Heart left ventricle (tissue), 16 donors: Measurements from ENCODE around the gene PALLD. TPM values are rescaled to one million over a fixed set of nuclear protein-coding genes. Genes with fewer than 3 reads are reported as not detected.

Experiments
- ATAC-seq, 4 donors: fragments of 200-7000 bp; cut with Tn5 transposase; one replicate each; pipeline ENCODE4 v1.9.1; 2020 to 2022; ENCODE audit warnings: moderate library complexity in 4 of 4, mild to moderate bottlenecking in 3 of 4, moderate number of reproducible peaks in 1 of 4
- DNase-seq, 5 donors: peaks; one replicate each; pipeline ENCODE4 v3.0.0-alpha.2; 2020
- H3K27ac ChIP-seq, 12 donors: fragments of 200-600 bp; sonication (generic) in 4 of 12; one replicate each; pipeline versions ENCODE4 v1.5.0 to v1.8.0; 2016 to 2022; ENCODE audit warnings: mild to moderate bottlenecking in 2 of 12
- H3K27me3 ChIP-seq, 9 donors: fragments of 200-600 bp; sonication (generic) in 2 of 9; one replicate each; pipeline versions ENCODE4 v1.5.1 to v1.8.0; 2016 to 2022; ENCODE audit warnings: mild to moderate bottlenecking in 3 of 9
- H3K36me3 ChIP-seq, 9 donors: fragments of 200-600 bp; sonication (generic) in 2 of 9; one replicate each; pipeline versions ENCODE4 v1.5.0 to v1.8.0; 2018 to 2022; ENCODE audit warnings: mild to moderate bottlenecking in 2 of 9
- H3K4me1 ChIP-seq, 12 donors: fragments of 200-600 bp; sonication (generic) in 4 of 12; one replicate each; pipeline versions ENCODE4 v1.5.0 to v1.8.0; 2016 to 2022; ENCODE audit warnings: mild to moderate bottlenecking in 3 of 12
- H3K4me3 ChIP-seq, 12 donors: fragments of 200-600 bp; sonication (generic) in 4 of 12; one replicate each; pipeline versions ENCODE4 v1.5.0 to v1.8.0; 2017 to 2022; ENCODE audit warnings: mild to moderate bottlenecking in 9 of 12, moderate library complexity in 4 of 12
- H3K9me3 ChIP-seq, 12 donors: fragments of 200-600 bp; sonication (generic) in 4 of 12; one replicate each; pipeline versions ENCODE4 v1.5.0 to v1.8.0; 2016 to 2022; ENCODE audit warnings: mild to moderate bottlenecking in 1 of 12
- CTCF ChIP-seq, 12 donors: fragments of 200-600 bp; sonication (generic) in 4 of 12; IDR thresholded peaks; one replicate each; pipeline versions ENCODE4 v1.5.0 to v1.8.0; 2018 to 2022; ENCODE audit warnings: antibody characterized with exemption in 12 of 12, mild to moderate bottlenecking in 5 of 12
- POLR2A ChIP-seq, 2 donors: fragments of 450-650 bp; IDR thresholded peaks; one replicate each; pipeline ENCODE4 v1.6.1; 2017; ENCODE audit warnings: antibody characterized with exemption in 2 of 2, mild to moderate bottlenecking in 2 of 2, moderate library complexity in 2 of 2
- WGBS, 4 donors: extraction: QIAGEN DNeasy Blood & Tissue Kit in 2 of 4; methylation state at CpG; one replicate each; pipeline versions ENCODE4 v1.1.5 to v1.1.7; 2013 to 2018; 5-methylcytosine and 5-hydroxymethylcytosine counted together
- intact Hi-C, 10 donors: fragments of 100-400 bp; cut with DNase I; formaldehyde crosslinking; loops; one replicate each; pipeline versions ENCODE4 v1.11.1 to v1.14.2; 2022
- polyA plus RNA-seq, 2 donors: library from polyadenylated mRNA; stranded (reverse); fragments of 200-250 nt; gene quantifications; one replicate each; pipeline ENCODE4 v1.2.3, GENCODE V29; 2013
- total RNA-seq, 9 donors: library from RNA; depleted of rRNA in 2 of 9; stranded (reverse); fragments of >200 nt in 2 of 9; fragmentation: NEBNext Ultra II Directional in 3 of 9; extraction: Animal tissue kit (Norgen Biotek cat#: 25700) in 3 of 9; gene quantifications; one replicate each; pipeline versions ENCODE4 v1.1.0 to v1.2.4, GENCODE V29; 2016 to 2023
- donor health status: ischemic (EF 13 %, LVEDD 7.1; RV severe dilation, severe dysfunction).
- donor health status: healthy with polysubstance abuse.
- donor health status: DM: no; HTN: yes; CAD: no.
- donor health status: DM: no; HTN: no; CAD: no.
- donor health status: ischemic (EF 25% LVEDD 6.9; RV normal size, moderate dysfunction).
- donor health status: ischemic (EF 25% LVEDD 5.7; RV mildly dilated, moderate dysfunction).
- donor health status: healthy.
- donor health status: DM: yes; HTN: yes; CAD: no.
- donor health status: ischemic (EF 35%, LVEDD 5.7; RV mildly dilated, moderate dysfunction).
- donor health status: nonischemic (EF 11% LVEDD 7.7; RV severe dilation, severe dysfunction).
- donor health status: DM: yes; HTN: yes; CAD: no.
- donor health status: PGD.
- donor health status: ischemic (EF 29% LVEDD 5.4; RV normal size, mild dysfunction).
- donor health status: nonischemic (EF 23%, LVEDD 6.1; RV moderate dilation, normal function).

PALLD gene
- total and polyA plus RNA-seq, 11 donors = 193 to 1,428 (median 1,015) TPM

GRCh38 chr4:168857546-168858314 is 360.9 kb downstream of the PALLD start:
- H3K36me3 ChIP-seq = peaks cover 0 to 9% (median 0%) of the 10 kb centered on the region in 9 donors
- H3K4me1 ChIP-seq = peaks cover 0 to 83% (median 51%) of the 10 kb centered on the region in 12 donors
- intact Hi-C loops = no loop called here
- peak overlapping the region in 10 of 12 donors; percentile 21 to 97 (median 64) for H3K27ac ChIP-seq
- H3K9me3 ChIP-seq = no peaks in the 10 kb centered on the region
- DNase-seq = no peak
- ATAC-seq = no peak
- no peaks in the 10 kb centered on the region for H3K27me3 ChIP-seq
- no peak overlapping the region for H3K4me3 ChIP-seq
- TF ChIP-seq CTCF (IDR thresholded peaks at IDR 0.05) (no peak), POLR2A (IDR thresholded peaks at IDR 0.05) (no peak)
- 71 to 76% (median 74%) methylated on average over 5 of the region's 5 CpGs for WGBS, 4 donors

- peak overlapping the region in 7 of 12 donors; percentile 13 to 97 (median 48) for H3K27ac ChIP-seq
- H3K4me1 ChIP-seq = peaks cover 0 to 79% (median 43%) of the 10 kb centered on the region in 12 donors
- WGBS, 4 donors = 74 to 85% (median 77%) methylated on average over 7 of the region's 7 CpGs
- TF ChIP-seq POLR2A (IDR thresholded peaks at IDR 0.05) (no peak), CTCF (IDR thresholded peaks at IDR 0.05) (no peak)
- H3K9me3 ChIP-seq = no peaks in the 10 kb centered on the region
- ATAC-seq (no peak), DNase-seq (no peak)
- H3K4me3 ChIP-seq = no peak overlapping the region
- intact Hi-C loops = no loop called here
- H3K27me3 ChIP-seq = no peaks in the 10 kb centered on the region
- H3K36me3 ChIP-seq = peaks cover 0 to 12% (median 0%) of the 10 kb centered on the region in 9 donors
Measured at GRCh38 chr4:168859100-168859499, 362.2 kb downstream of the PALLD start.

- ATAC-seq = no peak
- WGBS, 4 donors = 85 to 92% (median 89%) methylated on average over 9 of the region's 9 CpGs
- peak overlapping the region in 7 of 12 donors; percentile 25 to 97 (median 50) for H3K27ac ChIP-seq
- no peak for TF ChIP-seq POLR2A (IDR thresholded peaks at IDR 0.05)
- TF ChIP-seq CTCF (IDR thresholded peaks at IDR 0.05) = no peak
- no peaks in the 10 kb centered on the region for H3K27me3 ChIP-seq
- peaks cover 0 to 12% (median 0%) of the 10 kb centered on the region in 9 donors for H3K36me3 ChIP-seq
- peaks cover 0 to 79% (median 37%) of the 10 kb centered on the region in 12 donors for H3K4me1 ChIP-seq
- intact Hi-C loops = no loop called here
- no peak overlapping the region for H3K4me3 ChIP-seq
- H3K9me3 ChIP-seq = no peaks in the 10 kb centered on the region
- DNase-seq = no peak
Measured at GRCh38 chr4:168859888-168860694, 363.2 kb downstream of the PALLD start.

- Histone ChIP-seq H3K4me3 (no peak overlapping the region), H3K27ac (peak overlapping the region in 7 of 12 donors; percentile 25 to 97 (median 50)), H3K4me1 (peaks cover 0 to 80% (median 36%) of the 10 kb centered on the region in 12 donors), H3K36me3 (peaks cover 0 to 12% (median 0%) of the 10 kb centered on the region in 9 donors), H3K27me3 (no peaks in the 10 kb centered on the region), H3K9me3 (no peaks in the 10 kb centered on the region)
- DNase-seq = no peak
- no peak for ATAC-seq
- WGBS, 4 donors = 59 to 75% (median 70%) methylated on average over 3 of the region's 3 CpGs
- TF ChIP-seq CTCF (IDR thresholded peaks at IDR 0.05) = no peak
- no peak for TF ChIP-seq POLR2A (IDR thresholded peaks at IDR 0.05)
- intact Hi-C loops = no loop called here
Measured at GRCh38 chr4:168860827-168861226, 364.0 kb downstream of the PALLD start.
